HCT116 (cell line): ENCODE measurements around the gene TMEM212. TPM values are rescaled to one million over a fixed set of nuclear protein-coding genes. Genes with fewer than 3 reads are reported as not detected.

Experiments used
- ATAC-seq: fragments of 200-7000 bp; cut with Tn5 transposase; 2 replicates; pipeline ENCODE4 v1.9.1; 2020; ENCODE audit warnings: mild to moderate bottlenecking, moderate library complexity
- BruUV-seq: library from RNA; stranded (reverse); fragments of 400-500 nt; replicated peaks from 2 replicates; lab custom pipeline; 2021; lab: Mats Ljungman, UMichigan
- CTCF ChIA-PET: fragments of 300-600 bp; sonication (Branson Sonifier 250); formaldehyde crosslinking; loops from one replicate; lab custom pipeline; 2021; ENCODE audit warnings: antibody characterized with exemption; lab: Charles Lee
- POLR2A ChIA-PET: fragments of 300-600, 350-600 bp; sonication (Branson Sonifier 250); formaldehyde crosslinking; loops from one replicate; lab custom pipeline; 2021; ENCODE audit warnings: antibody characterized with exemption; lab: Charles Lee
- RAD21 ChIA-PET, 2 experiments: fragments of 300-600 bp; sonication (Branson Sonifier 250); formaldehyde crosslinking; loops; one replicate each; lab custom pipeline; 2023; ENCODE audit warnings: low total read pairs in 2 of 2; ENCODE audit not compliant: uncharacterized antibody in 2 of 2, unreplicated experiment in 2 of 2, low non-redundant PET in 1 of 2; lab: Charles Lee
- DNase-seq: peaks from one replicate; pipeline ENCODE4 v3.0.0-alpha.2; 2010; ENCODE audit warnings: low read depth, low spot score
- H2AFZ ChIP-seq: fragments of 200-600 bp; shearing (Covaris generic), sonication (generic); 2 replicates; pipeline ENCODE4 v1.6.1; 2017; ENCODE audit warnings: low read depth, mixed run types, mixed read lengths, antibody characterized with exemption, low read length; ENCODE audit not compliant: poor library complexity, severe bottlenecking
- H3K27ac ChIP-seq: 2 replicates; pipeline ENCODE4 v1.5.1; 2012; ENCODE audit warnings: low read depth, low read length
- H3K27me3 ChIP-seq: fragments of 200-600 bp; sonication (generic); 2 replicates; pipeline ENCODE4 v1.6.1; 2016; ENCODE audit warnings: mixed run types, low read length, mixed read lengths; ENCODE audit not compliant: insufficient read depth
- H3K36me3 ChIP-seq, 2 experiments: fragments of 200-500 bp in 1 of 2; fragments of 200-600 bp in 1 of 2; sonication (Bioruptor generic) in 1 of 2; sonication (generic) in 1 of 2; 2 replicates each; pipeline versions ENCODE4 v1.5.1 to v1.6.1; 2014 to 2016; ENCODE audit warnings: low read length in 2 of 2, inconsistent platforms in 1 of 2, mixed read lengths in 1 of 2, mixed run types in 1 of 2; ENCODE audit not compliant: insufficient read depth in 2 of 2, control insufficient read depth in 1 of 2
- H3K4me1 ChIP-seq, 2 experiments: fragments of 200-600 bp in 1 of 2; sonication (generic) in 1 of 2; 2 replicates each; pipeline versions ENCODE4 v1.5.1 to v1.6.1; 2012 to 2017; ENCODE audit warnings: low read length in 2 of 2, inconsistent platforms in 1 of 2, mild to moderate bottlenecking in 1 of 2, mixed read lengths in 1 of 2, mixed run types in 1 of 2, moderate library complexity in 1 of 2; ENCODE audit not compliant: insufficient read depth in 2 of 2, control insufficient read depth in 1 of 2
- H3K4me2 ChIP-seq: fragments of 200-600 bp; sonication (generic); 2 replicates; pipeline ENCODE4 v1.6.1; 2017; ENCODE audit warnings: mixed run types, low read length, mixed read lengths
- H3K4me3 ChIP-seq, 2 experiments: fragments of 200-600 bp in 1 of 2; sonication (generic) in 1 of 2; replicated peaks in 1 of 2; 2 replicates each; pipeline ENCODE4 v1.5.1; 2011 to 2016; ENCODE audit warnings: low read length in 2 of 2, control low read depth in 1 of 2, low read depth in 1 of 2, mild to moderate bottlenecking in 1 of 2, mixed read lengths in 1 of 2, mixed run types in 1 of 2
- H3K79me2 ChIP-seq: fragments of 200-600 bp; sonication (generic); 2 replicates; pipeline ENCODE4 v1.6.1; 2017; ENCODE audit warnings: mild to moderate bottlenecking, mixed run types, low read length, moderate library complexity, mixed read lengths; ENCODE audit not compliant: insufficient read depth
- H3K9ac ChIP-seq: fragments of 200-600 bp; sonication (generic); 2 replicates; pipeline ENCODE4 v1.6.1; 2016; ENCODE audit warnings: low read length, mixed read lengths
- H3K9me2 ChIP-seq: fragments of 200-600 bp; sonication (generic), shearing (Covaris generic); 2 replicates; pipeline ENCODE4 v1.6.1; 2017; ENCODE audit warnings: mixed run types, mild to moderate bottlenecking, moderate library complexity; ENCODE audit not compliant: insufficient read depth
- H3K9me3 ChIP-seq, 2 experiments: fragments of 200-500 bp in 1 of 2; fragments of 200-600 bp in 1 of 2; sonication (Bioruptor generic) in 1 of 2; sonication (generic) in 1 of 2; 2 replicates each; pipeline ENCODE4 v1.6.1; 2014 to 2017; ENCODE audit warnings: low read length in 2 of 2, mixed read lengths in 2 of 2, inconsistent platforms in 1 of 2, low read depth in 1 of 2, mild to moderate bottlenecking in 1 of 2, mixed run types in 1 of 2, moderate library complexity in 1 of 2; ENCODE audit not compliant: control insufficient read depth in 1 of 2, insufficient read depth in 1 of 2
- H4K20me1 ChIP-seq: fragments of 200-600 bp; sonication (generic), shearing (Covaris generic); 2 replicates; pipeline ENCODE4 v1.6.1; 2017; ENCODE audit warnings: mixed run types, mild to moderate bottlenecking, moderate library complexity; ENCODE audit not compliant: insufficient read depth
- CBX3 ChIP-seq: IDR thresholded peaks from 2 replicates; pipeline ENCODE4 v1.6.1; 2012; ENCODE audit warnings: low read depth
- CEBPB ChIP-seq: IDR thresholded peaks from 2 replicates; pipeline ENCODE4 v1.6.1; 2012; ENCODE audit warnings: low read depth
- ELF1 ChIP-seq: IDR thresholded peaks from 2 replicates; pipeline ENCODE4 v1.6.1; 2012; ENCODE audit warnings: low read depth, borderline replicate concordance
- EZH2 ChIP-seq: fragments of 200-600 bp; sonication (generic); IDR thresholded peaks from 2 replicates; pipeline ENCODE4 v1.6.1; 2017; ENCODE audit warnings: antibody characterized with exemption, mixed run types
- FOSL1 ChIP-seq: IDR thresholded peaks from 2 replicates; pipeline ENCODE4 v1.6.1; 2012; ENCODE audit warnings: low read depth
- JUND ChIP-seq: IDR thresholded peaks from 2 replicates; pipeline ENCODE4 v1.6.1; 2012
- POLR2AphosphoS5 ChIP-seq: IDR thresholded peaks from 2 replicates; pipeline ENCODE4 v1.6.1; 2011; ENCODE audit warnings: mild to moderate bottlenecking, low read depth, low read length, moderate library complexity
- RAD21 ChIP-seq: IDR thresholded peaks from 2 replicates; pipeline ENCODE4 v1.6.1; 2012; ENCODE audit warnings: low read depth, mild to moderate bottlenecking
- SIN3A ChIP-seq: IDR thresholded peaks from 2 replicates; pipeline ENCODE4 v1.6.1; 2012; ENCODE audit warnings: low read depth
- SP1 ChIP-seq: IDR thresholded peaks from 2 replicates; pipeline ENCODE4 v1.6.1; 2012; ENCODE audit warnings: low read depth
- SRF ChIP-seq: IDR thresholded peaks from 2 replicates; pipeline ENCODE4 v1.6.1; 2012; ENCODE audit warnings: low read depth
- TCF7L2 ChIP-seq: IDR thresholded peaks from 2 replicates; pipeline ENCODE4 v1.7.0; 2011; ENCODE audit warnings: borderline replicate concordance, inconsistent platforms; ENCODE audit not compliant: insufficient read depth, insufficient read length; ENCODE audit errors: extremely low read depth
- YY1 ChIP-seq: IDR thresholded peaks from 2 replicates; pipeline ENCODE4 v1.6.1; 2011; ENCODE audit warnings: low read length, low read depth, moderate library complexity, mild to moderate bottlenecking; ENCODE audit not compliant: insufficient replicate concordance; ENCODE audit errors: extremely low read depth
- ZFX ChIP-seq: fragments of 450-650 bp; IDR thresholded peaks from 2 replicates; pipeline ENCODE4 v1.6.1; 2017
- ZNF274 ChIP-seq: fragments of 200-500 bp; sonication (Bioruptor generic); IDR thresholded peaks from 2 replicates; pipeline ENCODE4 v1.6.1; 2014; ENCODE audit warnings: mild to moderate bottlenecking, low read depth, low read length, inconsistent platforms
- intact Hi-C: fragments of 100-400 bp; cut with micrococcal nuclease; formaldehyde crosslinking; loops from 2 replicates; pipeline ENCODE4 v1.10.0; 2022
- total RNA-seq: library from RNA; stranded (reverse); gene quantifications from one replicate; pipeline ENCODE4 v1.2.1, GENCODE V29; 2021; ENCODE audit not compliant: unreplicated experiment
- TF ChIP-seq, protein P1 (sequence below): IDR thresholded peaks from 2 replicates; pipeline ENCODE4 v1.6.1; 2012
- TF ChIP-seq, protein P2 (sequence below): IDR thresholded peaks from 2 replicates; pipeline ENCODE4 v1.6.1; 2012; ENCODE audit warnings: low read depth

Gene TMEM212
- total RNA-seq, 1 experiment from 2014 or later, result not detected

DNA sequence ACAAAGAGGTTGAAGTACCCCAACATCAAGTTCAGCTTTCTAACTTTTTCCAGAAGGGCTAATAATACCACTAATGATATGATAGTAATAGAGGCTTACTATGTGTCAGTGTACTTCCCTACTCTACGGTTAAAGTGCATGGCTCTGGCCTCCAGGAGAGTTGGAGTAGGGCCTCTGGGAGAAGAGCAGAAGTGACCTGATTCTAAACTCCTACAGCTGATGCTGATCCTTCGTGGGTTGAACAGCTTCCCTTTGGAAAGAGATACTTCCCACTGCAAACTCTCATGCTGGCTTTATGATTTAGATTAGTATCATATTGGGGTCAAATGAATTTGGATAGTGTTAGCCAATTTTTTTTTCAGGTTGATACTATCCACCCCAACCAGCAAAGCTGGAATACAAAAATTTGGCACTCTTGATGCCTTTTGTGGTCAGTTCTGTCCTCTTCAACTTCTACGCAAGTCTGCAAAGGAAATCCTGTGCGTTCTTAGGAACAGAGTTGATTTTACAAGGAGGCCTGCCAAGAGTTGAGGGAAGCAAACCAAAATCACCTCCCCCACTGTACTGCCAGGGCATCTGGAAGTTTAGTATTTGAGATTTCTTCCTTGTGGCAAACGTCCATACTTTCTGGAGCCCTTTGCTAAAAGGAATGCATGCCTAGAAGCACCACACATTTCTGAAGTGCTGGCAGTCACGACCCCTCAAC lies 17.8 kb downstream of the TMEM212 start:
- H3K79me2 ChIP-seq, result no peaks in the 10 kb centered on the region
- no peaks in the 10 kb centered on the region for H4K20me1 ChIP-seq
- H3K4me2 ChIP-seq, result no peak overlapping the region
- no peak overlapping the region for H3K4me3 ChIP-seq
- H3K9ac ChIP-seq, result no peak overlapping the region
- CTCF ChIA-PET, result no interaction called here
- POLR2A ChIA-PET, result no interaction called here
- H3K27me3 ChIP-seq, result no peaks in the 10 kb centered on the region
- ATAC-seq (no peak), DNase-seq (no peak)
- H3K9me2 ChIP-seq, result no peaks in the 10 kb centered on the region
- TF ChIP-seq EZH2, result no peak
- TF ChIP-seq CBX3, result no peak
- H3K27ac ChIP-seq, result no peak overlapping the region
- no peaks in the 10 kb centered on the region for H3K9me3 ChIP-seq
- RAD21 ChIA-PET, result no interaction called here
- H2AFZ ChIP-seq, result no peak overlapping the region
- no peaks in the 10 kb centered on the region for H3K36me3 ChIP-seq
- no TSS peak for BruUV-seq
- no peaks in the 10 kb centered on the region for H3K4me1 ChIP-seq
- intact Hi-C loops, result no loop called here

DNA sequence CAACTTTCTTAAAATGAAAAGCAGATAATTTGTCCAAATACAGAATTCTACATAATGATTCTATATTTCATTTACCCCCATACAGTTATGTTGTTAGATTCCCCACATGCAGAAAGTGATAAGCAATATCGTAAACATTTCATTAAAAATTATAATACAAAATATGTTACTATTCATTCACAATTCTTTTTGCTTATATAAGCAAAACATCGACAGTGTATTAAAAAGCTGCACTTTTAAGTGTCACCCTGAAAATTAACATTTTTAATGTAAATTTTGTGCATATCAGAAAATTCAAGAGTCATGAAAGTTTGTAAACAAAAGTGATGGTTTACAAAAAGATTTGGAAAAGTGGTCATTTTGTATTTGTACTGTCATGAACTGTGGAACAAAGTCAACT lies 19.2 kb downstream of the TMEM212 start:
- Histone ChIP-seq H3K9me3 (no peaks in the 10 kb centered on the region), H3K36me3 (no peaks in the 10 kb centered on the region), H3K9ac (no peak overlapping the region), H3K9me2 (no peaks in the 10 kb centered on the region), H4K20me1 (no peaks in the 10 kb centered on the region), H3K4me1 (no peaks in the 10 kb centered on the region), H3K79me2 (no peaks in the 10 kb centered on the region), H2AFZ (no peak overlapping the region), H3K27ac (no peak overlapping the region), H3K4me2 (no peak overlapping the region), H3K4me3 (no peak overlapping the region), H3K27me3 (no peaks in the 10 kb centered on the region)
- TF ChIP-seq, protein P1, sequence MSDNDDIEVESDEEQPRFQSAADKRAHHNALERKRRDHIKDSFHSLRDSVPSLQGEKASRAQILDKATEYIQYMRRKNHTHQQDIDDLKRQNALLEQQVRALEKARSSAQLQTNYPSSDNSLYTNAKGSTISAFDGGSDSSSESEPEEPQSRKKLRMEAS, result no peak
- no peak for TF ChIP-seq FOSL1
- no peak for TF ChIP-seq POLR2AphosphoS5
- TF ChIP-seq TCF7L2, result no peak
- no peak for TF ChIP-seq JUND
- TF ChIP-seq YY1, result no peak
- no peak for TF ChIP-seq CEBPB
- no peak for TF ChIP-seq ZFX
- no peak for TF ChIP-seq SIN3A
- TF ChIP-seq, protein P2, sequence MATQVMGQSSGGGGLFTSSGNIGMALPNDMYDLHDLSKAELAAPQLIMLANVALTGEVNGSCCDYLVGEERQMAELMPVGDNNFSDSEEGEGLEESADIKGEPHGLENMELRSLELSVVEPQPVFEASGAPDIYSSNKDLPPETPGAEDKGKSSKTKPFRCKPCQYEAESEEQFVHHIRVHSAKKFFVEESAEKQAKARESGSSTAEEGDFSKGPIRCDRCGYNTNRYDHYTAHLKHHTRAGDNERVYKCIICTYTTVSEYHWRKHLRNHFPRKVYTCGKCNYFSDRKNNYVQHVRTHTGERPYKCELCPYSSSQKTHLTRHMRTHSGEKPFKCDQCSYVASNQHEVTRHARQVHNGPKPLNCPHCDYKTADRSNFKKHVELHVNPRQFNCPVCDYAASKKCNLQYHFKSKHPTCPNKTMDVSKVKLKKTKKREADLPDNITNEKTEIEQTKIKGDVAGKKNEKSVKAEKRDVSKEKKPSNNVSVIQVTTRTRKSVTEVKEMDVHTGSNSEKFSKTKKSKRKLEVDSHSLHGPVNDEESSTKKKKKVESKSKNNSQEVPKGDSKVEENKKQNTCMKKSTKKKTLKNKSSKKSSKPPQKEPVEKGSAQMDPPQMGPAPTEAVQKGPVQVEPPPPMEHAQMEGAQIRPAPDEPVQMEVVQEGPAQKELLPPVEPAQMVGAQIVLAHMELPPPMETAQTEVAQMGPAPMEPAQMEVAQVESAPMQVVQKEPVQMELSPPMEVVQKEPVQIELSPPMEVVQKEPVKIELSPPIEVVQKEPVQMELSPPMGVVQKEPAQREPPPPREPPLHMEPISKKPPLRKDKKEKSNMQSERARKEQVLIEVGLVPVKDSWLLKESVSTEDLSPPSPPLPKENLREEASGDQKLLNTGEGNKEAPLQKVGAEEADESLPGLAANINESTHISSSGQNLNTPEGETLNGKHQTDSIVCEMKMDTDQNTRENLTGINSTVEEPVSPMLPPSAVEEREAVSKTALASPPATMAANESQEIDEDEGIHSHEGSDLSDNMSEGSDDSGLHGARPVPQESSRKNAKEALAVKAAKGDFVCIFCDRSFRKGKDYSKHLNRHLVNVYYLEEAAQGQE, result no peak
- no peak for TF ChIP-seq ELF1
- no peak for TF ChIP-seq SP1
- no peak for TF ChIP-seq SRF
- no peak for TF ChIP-seq RAD21
- TF ChIP-seq ZNF274, result no peak
- DNase-seq, result no peak
- ChIA-PET POLR2A (no interaction called here), CTCF (no interaction called here), RAD21 (no interaction called here)
- BruUV-seq, result no TSS peak
- intact Hi-C loops, result no loop called here
- ATAC-seq, result no peak
